Measurements from ENCODE around the gene NR2F1.

Gene NR2F1

DNA sequence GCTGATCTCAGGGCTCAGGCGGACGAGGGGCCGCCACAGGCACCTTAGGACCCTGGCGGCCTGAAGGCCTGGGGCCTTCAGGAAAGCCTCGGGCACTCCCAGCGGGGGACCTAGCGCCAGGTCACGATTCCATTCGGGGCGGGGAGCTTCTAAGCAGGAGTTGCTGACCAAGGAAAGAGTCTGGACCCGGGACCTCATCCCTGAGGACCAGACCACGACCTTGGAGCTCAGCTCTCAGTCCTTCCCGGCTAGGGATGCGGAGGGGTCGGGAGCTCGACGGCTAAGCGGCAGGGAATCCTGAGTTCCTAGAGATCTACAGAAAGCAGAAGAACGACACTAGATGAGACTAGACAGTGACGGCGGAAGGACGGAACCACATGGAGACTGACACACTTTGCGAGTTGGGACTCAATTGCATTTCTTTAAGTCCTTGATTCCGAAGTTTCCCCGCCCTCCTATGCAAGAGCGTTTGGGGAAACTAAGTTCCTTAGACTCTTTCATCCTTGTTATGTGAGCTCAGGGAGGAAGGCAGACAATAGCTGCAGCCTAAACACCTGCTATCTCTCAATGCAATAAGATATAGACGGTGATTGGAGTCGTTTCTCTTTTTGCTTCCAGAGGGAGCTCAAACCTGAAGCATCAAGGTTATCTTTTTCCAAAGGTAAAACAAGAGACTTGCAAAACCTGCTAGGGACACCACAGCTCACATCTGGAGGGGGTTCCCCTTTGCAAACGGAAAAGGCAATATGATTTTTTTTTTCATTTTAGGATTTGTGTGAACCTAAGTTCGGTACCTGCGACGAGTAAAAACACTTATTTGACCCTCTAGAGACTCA lies 11.7 kb upstream of the NR2F1 start:
- Histone ChIP-seq H3K36me3 (ENCODE audit: control insufficient read depth in 5 of 5, insufficient read depth in 5 of 5, low read length in 5 of 5) (no peaks in the 10 kb centered on the region), H3K9me3 (ENCODE audit: control insufficient read depth in 5 of 5, low read length in 5 of 5) (no peaks in the 10 kb centered on the region), H3K4me3 (ENCODE audit: low read depth in 1 of 5, low read length in 5 of 5) (peak overlapping the region in 4 of 5 donors; percentile 48 to 57 (median 54)), H3K4me1 (ENCODE audit: control insufficient read depth in 5 of 5, insufficient read depth in 5 of 5, low read length in 5 of 5) (peaks cover 0 to 29% (median 27%) of the 10 kb centered on the region in 5 donors), H3K27ac (ENCODE audit: low read depth, low read length) (no peak overlapping the region), H3K9ac (ENCODE audit: low read length in 5 of 5) (no peak overlapping the region), H3K27me3 (ENCODE audit: control insufficient read depth in 5 of 5, insufficient read depth in 4 of 5, low read length in 5 of 5) (peaks cover 0 to 22% (median 5%) of the 10 kb centered on the region in 5 donors)

DNA sequence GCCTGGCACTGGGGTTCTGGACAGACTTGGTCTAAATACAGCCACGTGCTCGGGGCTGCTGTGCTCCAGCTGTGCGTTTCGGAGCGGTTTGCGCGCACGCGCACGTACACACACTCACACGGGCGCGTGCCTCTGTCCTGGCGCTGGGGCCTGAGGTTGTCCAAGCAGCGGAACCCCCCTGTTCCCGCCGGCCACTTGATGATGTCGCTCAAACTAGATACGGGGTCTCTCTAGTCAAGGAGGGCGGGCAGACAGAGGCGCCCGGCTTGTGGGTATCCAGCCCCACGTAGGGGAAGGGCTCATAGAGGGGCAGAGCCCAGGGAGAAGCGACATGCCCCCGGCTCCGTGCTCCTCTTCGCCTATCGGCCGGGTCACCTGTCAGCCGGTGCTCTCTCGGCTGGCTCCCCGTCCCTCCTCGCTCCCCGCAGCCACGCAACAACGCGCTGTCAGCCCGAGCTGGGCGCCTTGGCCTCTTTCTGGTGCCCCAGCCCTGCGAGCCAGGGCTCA lies 10.9 kb upstream of the NR2F1 start:
- Histone ChIP-seq H3K9me3 (ENCODE audit: control insufficient read depth in 5 of 5, low read length in 5 of 5) (no peaks in the 10 kb centered on the region), H3K4me1 (ENCODE audit: control insufficient read depth in 5 of 5, insufficient read depth in 5 of 5, low read length in 5 of 5) (peaks cover 0 to 29% (median 27%) of the 10 kb centered on the region in 5 donors), H3K36me3 (ENCODE audit: control insufficient read depth in 5 of 5, insufficient read depth in 5 of 5, low read length in 5 of 5) (no peaks in the 10 kb centered on the region), H3K9ac (ENCODE audit: low read length in 5 of 5) (peak overlapping the region in 1 of 5 donors; percentile 15), H3K4me3 (ENCODE audit: low read depth in 1 of 5, low read length in 5 of 5) (peak overlapping the region in 4 of 5 donors; percentile 48 to 57 (median 54)), H3K27ac (ENCODE audit: low read depth, low read length) (no peak overlapping the region), H3K27me3 (ENCODE audit: control insufficient read depth in 5 of 5, insufficient read depth in 4 of 5, low read length in 5 of 5) (peaks cover 0 to 22% (median 5%) of the 10 kb centered on the region in 5 donors)

DNA sequence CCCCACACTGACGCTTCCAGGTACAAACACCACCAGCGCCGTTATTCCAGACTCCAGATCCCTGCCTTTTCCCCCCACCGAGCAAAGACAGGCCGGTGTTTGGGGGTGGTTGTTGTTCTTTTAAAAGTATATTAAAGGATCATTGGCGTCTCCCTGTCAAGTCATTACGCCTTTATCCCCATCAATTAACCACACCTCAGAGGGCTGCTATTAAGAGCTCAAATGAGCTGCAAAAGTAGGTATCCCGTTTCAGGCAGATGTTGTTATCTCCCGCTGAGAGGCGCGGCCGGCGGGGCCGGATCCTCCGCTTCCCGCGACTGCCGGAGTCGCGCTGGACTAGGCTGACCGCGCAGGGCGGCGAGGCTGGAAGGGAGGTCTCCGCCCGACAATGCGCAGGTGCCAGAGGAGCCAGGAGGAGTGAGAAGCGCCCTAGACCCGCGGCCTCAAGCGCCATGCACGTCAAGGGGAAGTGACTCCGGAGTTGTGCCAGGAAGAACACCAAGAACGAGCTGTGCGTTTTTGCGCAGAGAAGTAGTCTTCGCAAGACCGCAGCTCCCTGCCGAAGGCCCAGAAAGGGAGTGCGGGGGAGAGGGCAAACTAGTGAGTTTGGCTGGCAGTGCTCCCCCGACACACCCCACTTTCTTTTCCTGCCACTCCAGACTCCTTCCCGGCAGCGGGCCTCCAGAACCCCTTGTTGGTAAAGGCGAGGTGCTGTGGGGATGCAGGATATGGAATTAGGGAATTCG lies 10.2 kb upstream of the NR2F1 start:
- H3K4me1 ChIP-seq (ENCODE audit: control insufficient read depth in 5 of 5, insufficient read depth in 5 of 5, low read length in 5 of 5) = peaks cover 0 to 29% (median 27%) of the 10 kb centered on the region in 5 donors

DNA sequence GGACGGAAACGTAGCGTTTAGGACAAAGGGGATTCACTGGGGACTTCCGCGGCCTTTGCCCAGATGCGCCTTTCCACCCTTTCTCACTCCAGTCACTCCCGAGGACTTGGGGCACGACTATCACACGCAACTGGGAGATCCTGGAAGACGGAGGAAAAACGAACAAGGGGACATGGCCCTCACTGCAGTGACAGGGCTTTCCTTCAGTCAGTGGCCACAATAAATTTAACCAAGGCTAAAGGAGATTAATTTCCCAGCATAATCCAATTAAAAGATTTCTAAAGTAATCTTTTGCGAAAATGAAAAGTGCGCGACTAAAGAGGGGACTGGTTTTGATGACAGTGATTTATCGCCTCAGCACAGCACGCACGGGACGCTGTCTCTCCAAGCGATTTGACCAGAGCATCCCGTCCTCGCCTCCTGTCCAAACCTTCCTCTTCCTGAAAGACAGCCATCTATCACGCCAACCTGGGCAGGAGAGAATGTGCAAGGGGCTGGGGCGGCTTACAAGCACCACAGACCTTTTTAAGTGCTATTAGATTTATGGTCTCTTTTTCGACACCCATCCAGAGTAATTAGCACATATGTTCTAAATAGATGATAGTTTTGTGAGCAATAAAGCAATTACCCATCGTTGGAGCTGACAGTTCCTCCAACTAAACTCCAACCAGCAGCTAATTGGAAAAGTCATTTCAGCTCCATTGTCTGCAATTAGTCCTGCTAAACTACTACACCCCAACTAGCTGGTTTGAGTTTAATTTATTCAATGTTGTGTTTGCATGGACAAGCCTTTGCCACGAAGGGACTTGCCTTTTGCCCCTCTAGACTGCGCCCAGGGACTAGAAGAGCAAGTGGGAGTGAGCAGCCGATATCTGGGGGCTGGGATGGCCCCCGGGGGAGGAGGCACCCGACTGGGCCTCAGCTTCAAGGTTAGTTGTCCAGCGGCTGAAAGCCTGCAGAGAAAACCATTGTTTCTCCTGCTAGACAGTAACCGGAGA lies 9.4 kb upstream of the NR2F1 start:
- Histone ChIP-seq H3K27ac (ENCODE audit: low read depth, low read length) (no peak overlapping the region), H3K4me1 (ENCODE audit: control insufficient read depth in 5 of 5, insufficient read depth in 5 of 5, low read length in 5 of 5) (peaks cover 0 to 32% (median 29%) of the 10 kb centered on the region in 5 donors), H3K4me3 (ENCODE audit: low read depth in 1 of 5, low read length in 5 of 5) (no peak overlapping the region), H3K27me3 (ENCODE audit: control insufficient read depth in 5 of 5, insufficient read depth in 4 of 5, low read length in 5 of 5) (peaks cover 0 to 27% (median 5%) of the 10 kb centered on the region in 5 donors), H3K36me3 (ENCODE audit: control insufficient read depth in 5 of 5, insufficient read depth in 5 of 5, low read length in 5 of 5) (no peaks in the 10 kb centered on the region), H3K9me3 (ENCODE audit: control insufficient read depth in 5 of 5, low read length in 5 of 5) (no peaks in the 10 kb centered on the region), H3K9ac (ENCODE audit: low read length in 5 of 5) (no peak overlapping the region)

More for the DNA sequence above, 10.2 kb upstream of the NR2F1 start:
- H3K27me3 ChIP-seq (ENCODE audit: control insufficient read depth in 5 of 5, insufficient read depth in 4 of 5, low read length in 5 of 5) = peaks cover 0 to 22% (median 5%) of the 10 kb centered on the region in 5 donors
- H3K9ac ChIP-seq (ENCODE audit: low read length in 5 of 5) = no peak overlapping the region
- no peak overlapping the region for H3K27ac ChIP-seq (ENCODE audit: low read depth, low read length)
- H3K4me3 ChIP-seq (ENCODE audit: low read depth in 1 of 5, low read length in 5 of 5) = peak overlapping the region; percentile 23 to 57 (median 52)
- no peaks in the 10 kb centered on the region for H3K9me3 ChIP-seq (ENCODE audit: control insufficient read depth in 5 of 5, low read length in 5 of 5)
- no peaks in the 10 kb centered on the region for H3K36me3 ChIP-seq (ENCODE audit: control insufficient read depth in 5 of 5, insufficient read depth in 5 of 5, low read length in 5 of 5)

DNA sequence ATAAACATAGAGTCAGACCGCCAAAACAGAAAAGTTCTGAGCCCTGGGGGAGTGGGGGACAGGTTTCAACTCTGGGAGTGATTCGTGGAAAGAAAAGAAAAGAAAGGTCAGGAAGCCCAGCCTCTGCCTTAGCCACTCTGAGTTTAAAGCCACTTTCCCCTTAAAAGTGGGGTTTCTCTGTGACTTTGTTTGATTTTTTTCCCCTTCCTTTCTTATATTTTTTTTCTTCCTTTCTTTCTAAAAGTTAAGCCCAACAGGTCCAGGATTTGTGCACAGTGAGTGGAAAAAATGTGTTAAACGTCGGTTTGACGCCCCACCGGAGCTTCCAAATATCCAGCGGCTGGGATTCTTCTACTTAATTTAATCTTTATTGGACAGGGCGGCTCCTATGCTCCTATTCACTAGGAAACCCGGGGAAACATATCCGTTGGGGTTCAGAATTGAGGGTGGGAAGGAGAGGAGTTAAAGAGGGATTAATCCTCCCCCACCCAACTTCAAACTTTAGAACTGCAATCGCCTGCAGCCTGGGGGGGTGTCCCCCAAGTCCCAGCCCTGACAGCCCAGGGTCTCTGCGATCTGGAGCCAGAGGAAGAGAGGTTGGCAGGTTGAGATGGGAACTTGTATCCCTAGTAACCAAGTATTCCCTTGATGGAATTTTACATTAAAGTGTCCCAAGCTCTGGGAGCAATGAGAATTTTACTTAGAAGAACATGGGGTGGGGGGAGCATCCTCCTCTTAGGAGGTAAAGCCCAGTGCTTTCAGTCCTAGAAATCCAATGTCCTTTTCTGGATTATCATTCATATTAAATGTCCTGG lies 8.3 kb upstream of the NR2F1 start:
- Histone ChIP-seq H3K36me3 (ENCODE audit: control insufficient read depth in 5 of 5, insufficient read depth in 5 of 5, low read length in 5 of 5) (no peaks in the 10 kb centered on the region), H3K9ac (ENCODE audit: low read length in 5 of 5) (no peak overlapping the region), H3K27ac (ENCODE audit: low read depth, low read length) (no peak overlapping the region), H3K27me3 (ENCODE audit: control insufficient read depth in 5 of 5, insufficient read depth in 4 of 5, low read length in 5 of 5) (peaks cover 0 to 27% (median 5%) of the 10 kb centered on the region in 5 donors), H3K9me3 (ENCODE audit: control insufficient read depth in 5 of 5, low read length in 5 of 5) (no peaks in the 10 kb centered on the region), H3K4me1 (ENCODE audit: control insufficient read depth in 5 of 5, insufficient read depth in 5 of 5, low read length in 5 of 5) (peaks cover 0 to 41% (median 36%) of the 10 kb centered on the region in 5 donors), H3K4me3 (ENCODE audit: low read depth in 1 of 5, low read length in 5 of 5) (no peak overlapping the region)

DNA sequence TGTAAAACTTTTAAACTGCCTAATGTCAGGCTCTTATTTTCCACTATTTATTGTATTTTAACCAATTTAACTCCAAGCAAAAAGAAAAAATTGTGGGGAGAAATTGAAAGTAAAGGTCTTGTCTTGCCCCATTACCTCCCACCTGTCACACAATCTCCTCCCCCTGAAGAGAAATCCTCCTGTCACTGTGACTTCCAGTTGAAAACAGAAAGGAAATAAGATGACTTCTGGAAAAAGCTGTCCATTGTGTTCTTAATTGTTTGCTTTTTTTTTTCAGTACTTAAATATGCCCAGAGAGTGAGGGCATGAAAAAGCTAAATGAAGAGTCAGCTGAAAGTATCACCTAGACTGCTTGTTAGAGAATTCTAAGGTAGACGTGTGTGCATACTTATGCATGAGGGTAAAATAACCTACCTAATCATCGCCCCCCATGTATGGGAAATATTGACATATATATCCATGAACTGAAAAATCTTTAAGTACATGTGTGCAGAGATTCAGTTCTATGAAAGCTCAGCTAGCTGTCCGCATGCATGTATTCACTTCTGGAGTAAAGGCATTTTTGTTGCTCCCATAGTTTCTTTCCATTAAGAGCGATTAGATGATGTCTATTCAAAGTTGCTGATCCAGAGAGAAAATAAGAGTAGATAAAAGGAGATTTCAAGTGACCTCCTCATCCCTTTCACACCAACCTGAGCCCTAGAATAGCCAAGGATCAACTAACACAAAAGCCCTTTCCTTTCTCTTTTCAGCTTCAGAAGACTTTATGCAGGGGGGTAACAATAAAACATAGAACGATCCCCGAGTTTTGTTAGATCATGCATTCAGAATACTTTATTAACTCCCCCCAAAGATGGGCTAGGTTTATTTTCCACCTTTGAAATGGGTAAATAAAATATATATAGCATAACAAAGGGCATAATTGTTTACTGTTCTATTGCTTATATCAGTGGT lies 7.3 kb upstream of the NR2F1 start:
- H3K27me3 ChIP-seq (ENCODE audit: control insufficient read depth in 5 of 5, insufficient read depth in 4 of 5, low read length in 5 of 5) = peaks cover 0 to 25% (median 5%) of the 10 kb centered on the region in 5 donors
- H3K27ac ChIP-seq (ENCODE audit: low read depth, low read length) = no peak overlapping the region
- H3K9me3 ChIP-seq (ENCODE audit: control insufficient read depth in 5 of 5, low read length in 5 of 5) = no peaks in the 10 kb centered on the region
- H3K4me3 ChIP-seq (ENCODE audit: low read depth in 1 of 5, low read length in 5 of 5) = no peak overlapping the region
- H3K9ac ChIP-seq (ENCODE audit: low read length in 5 of 5) = no peak overlapping the region
- no peaks in the 10 kb centered on the region for H3K36me3 ChIP-seq (ENCODE audit: control insufficient read depth in 5 of 5, insufficient read depth in 5 of 5, low read length in 5 of 5)
- H3K4me1 ChIP-seq (ENCODE audit: control insufficient read depth in 5 of 5, insufficient read depth in 5 of 5, low read length in 5 of 5) = peaks cover 0 to 44% (median 41%) of the 10 kb centered on the region in 5 donors

DNA sequence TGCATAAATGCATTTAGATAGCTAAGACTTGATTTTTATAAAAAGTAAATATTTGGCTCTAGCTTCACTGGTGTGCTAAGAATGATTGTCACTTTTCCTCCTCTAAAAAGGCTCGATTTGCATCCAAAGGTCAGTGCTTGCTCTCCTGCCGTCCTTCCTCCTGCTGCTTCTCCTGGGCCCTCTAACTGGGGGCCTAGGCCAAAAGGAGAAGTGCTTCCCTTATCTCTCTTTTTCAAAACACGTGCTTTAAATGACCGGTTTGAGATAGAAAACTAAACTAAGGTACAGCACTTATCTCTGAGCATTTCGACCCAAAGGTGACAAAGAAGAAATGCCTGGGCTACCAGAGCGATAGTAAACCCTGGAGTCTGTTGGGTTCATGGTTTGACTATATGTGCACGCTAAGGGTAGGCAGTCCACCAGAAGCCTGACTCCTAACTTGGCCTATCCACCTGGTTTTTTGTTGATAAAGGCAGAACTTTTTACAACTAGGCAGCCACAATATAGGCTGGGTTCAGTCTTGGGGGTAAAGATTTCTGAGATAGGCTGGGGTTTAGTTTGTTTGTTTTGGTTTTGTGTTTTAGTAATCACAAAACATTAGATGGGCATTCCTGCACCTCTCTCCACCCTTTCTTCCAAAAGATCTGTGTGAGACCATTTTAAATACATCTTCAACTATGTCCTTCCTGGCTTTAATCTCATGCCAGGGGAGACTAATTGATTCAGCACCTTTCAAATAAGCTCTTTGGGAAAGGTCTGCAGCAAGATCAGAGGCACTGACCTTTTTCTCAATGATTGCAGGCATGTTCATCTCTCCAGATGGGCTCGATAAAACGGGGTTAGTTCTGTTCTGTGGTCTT lies 5.8 kb upstream of the NR2F1 start:
- H3K9ac ChIP-seq (ENCODE audit: low read length in 5 of 5) = no peak overlapping the region
- no peak overlapping the region for H3K4me3 ChIP-seq (ENCODE audit: low read depth in 1 of 5, low read length in 5 of 5)
- no peaks in the 10 kb centered on the region for H3K9me3 ChIP-seq (ENCODE audit: control insufficient read depth in 5 of 5, low read length in 5 of 5)
- H3K36me3 ChIP-seq (ENCODE audit: control insufficient read depth in 5 of 5, insufficient read depth in 5 of 5, low read length in 5 of 5) = no peaks in the 10 kb centered on the region
- peaks cover 0 to 48% (median 39%) of the 10 kb centered on the region in 5 donors for H3K4me1 ChIP-seq (ENCODE audit: control insufficient read depth in 5 of 5, insufficient read depth in 5 of 5, low read length in 5 of 5)
- H3K27me3 ChIP-seq (ENCODE audit: control insufficient read depth in 5 of 5, insufficient read depth in 4 of 5, low read length in 5 of 5) = peaks cover 0 to 17% (median 2%) of the 10 kb centered on the region in 5 donors
- no peak overlapping the region for H3K27ac ChIP-seq (ENCODE audit: low read depth, low read length)
